Measurements from ENCODE around the gene TNFRSF8.
A peak's percentile ranks its signal among the peaks of the same experiment; 100 is the strongest.

The TNFRSF8 gene

DNA sequence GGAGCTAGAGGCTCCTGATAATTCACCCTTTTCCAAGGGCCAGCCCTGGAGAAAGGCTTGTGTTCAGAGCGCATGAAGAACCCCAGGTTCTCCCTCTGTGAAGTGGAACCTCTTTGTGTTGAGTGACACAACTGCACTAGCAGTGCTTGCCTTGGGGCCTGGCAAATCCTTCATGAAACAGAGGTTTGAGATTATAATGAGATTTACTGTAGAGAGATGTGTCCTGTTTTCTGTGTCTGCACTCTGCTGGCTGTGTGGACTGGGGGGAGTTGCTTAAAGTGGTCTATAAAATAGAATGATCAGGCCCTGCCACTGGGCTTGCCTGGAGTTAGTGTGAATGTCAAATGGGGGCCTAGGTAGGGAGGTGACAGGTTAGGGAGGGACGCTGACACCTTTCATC, 92.2 kb downstream of the TNFRSF8 start:
- DNase-seq (ENCODE audit: low read depth in 3 of 3), result no peak

- DNase-seq (ENCODE audit: low read depth in 3 of 3), result no peak
Observed at GRCh38 chr1:12157366-12158231, 94.5 kb downstream of the TNFRSF8 start.

- no peak for DNase-seq (ENCODE audit: low read depth in 3 of 3)
Observed at GRCh38 chr1:12158357-12159092, 95.4 kb downstream of the TNFRSF8 start.

DNA sequence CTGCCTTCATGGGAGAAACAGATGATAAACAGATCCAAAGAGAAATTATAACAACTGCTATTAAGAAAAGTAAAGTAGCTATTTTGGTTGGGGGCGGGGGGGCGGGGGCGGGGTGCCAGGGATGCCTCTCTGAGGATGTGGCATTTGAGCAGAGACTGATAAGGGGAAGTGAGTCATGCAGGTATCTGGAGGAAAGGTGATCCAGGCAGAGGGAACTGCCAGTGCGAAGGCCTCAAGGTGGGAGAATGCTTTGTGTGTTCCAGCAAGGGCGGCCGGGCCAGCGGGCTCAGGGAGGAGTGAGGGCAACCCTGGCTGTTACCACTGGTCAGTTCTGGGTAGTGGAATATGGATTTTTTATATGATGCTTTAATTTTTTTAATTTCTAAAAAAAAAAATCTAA, 96.7 kb downstream of the TNFRSF8 start:
- no peak for DNase-seq (ENCODE audit: low read depth in 3 of 3)

DNA sequence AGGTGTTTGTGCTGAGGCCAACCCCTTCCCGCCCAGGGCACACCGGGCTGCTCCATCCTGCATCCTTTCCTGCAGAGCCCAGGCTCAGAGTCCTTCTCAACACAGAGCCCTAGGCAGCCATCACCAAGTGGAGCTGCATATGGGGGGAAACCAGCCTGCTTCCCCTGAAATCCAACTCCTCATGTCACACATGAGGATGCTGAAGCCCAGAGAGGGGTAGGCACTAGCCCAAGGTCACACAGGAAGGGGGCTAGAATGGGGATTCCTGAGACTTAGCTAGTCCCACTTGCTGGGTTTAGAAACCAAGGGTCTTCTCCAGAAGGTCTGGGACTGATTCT, 98.2 kb downstream of the TNFRSF8 start:
- no peak for DNase-seq (ENCODE audit: low read depth in 3 of 3)

- DNase-seq (ENCODE audit: low read depth in 3 of 3), result peak; percentile 54 to 78 (median 61)
Observed at GRCh38 chr1:12161662-12162458, 98.8 kb downstream of the TNFRSF8 start.

DNA sequence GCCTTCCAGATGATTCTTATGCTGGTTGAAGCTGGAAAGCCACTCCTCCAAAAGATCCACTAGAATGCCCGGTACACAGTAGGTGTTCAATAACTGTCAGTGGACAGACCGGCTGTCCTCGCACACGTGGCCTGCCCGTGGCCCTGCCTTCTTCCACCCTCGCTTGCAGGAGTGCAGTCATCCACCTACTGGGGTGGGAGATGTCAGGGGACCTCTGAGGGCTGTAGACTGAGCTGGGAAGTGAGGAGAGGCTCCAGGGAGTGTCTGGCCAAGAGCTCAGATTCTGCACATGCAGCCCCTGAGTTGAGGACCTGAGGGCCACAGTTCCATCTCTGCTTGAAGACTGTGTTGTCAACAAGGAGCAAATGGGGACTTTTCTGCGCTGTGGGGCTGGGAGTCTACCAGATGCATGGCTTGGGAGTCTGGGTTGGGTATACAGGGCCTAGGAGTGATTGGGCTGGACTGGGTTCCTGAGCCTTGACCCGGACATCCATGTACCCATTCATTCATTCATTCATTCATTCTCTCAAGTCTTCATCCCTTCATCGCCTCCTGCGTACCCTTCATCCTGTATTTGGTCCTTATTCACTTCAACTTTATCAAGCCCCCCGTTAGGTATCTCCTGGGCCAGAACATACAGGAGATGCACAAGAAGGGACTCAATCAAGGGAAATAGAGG, 99.5 kb downstream of the TNFRSF8 start:
- no peak for DNase-seq (ENCODE audit: low read depth in 3 of 3)

DNA sequence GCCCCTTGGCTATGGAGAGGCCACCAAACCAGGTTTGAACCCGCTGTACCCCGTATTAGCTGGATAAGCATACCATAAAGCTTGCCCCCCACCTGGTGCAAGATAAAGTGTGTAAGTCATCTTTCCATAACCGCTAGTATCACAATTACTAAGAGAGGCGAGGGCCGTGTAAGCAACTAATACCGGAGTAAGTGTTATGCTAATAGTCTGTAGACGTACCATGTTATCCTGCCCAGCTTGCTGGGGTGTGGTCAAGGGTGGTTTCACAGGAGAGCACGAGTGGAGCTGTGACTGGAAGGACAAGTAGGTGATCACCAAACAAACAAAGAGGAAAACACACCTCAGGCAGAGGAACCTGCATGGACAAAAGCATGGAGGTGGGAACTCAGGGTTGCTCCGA, 100.1 kb downstream of the TNFRSF8 start:
- no peak for DNase-seq (ENCODE audit: low read depth in 3 of 3)

GRCh38 chr1:12164210-12164609, 101.1 kb downstream of the TNFRSF8 start:
- no peak for DNase-seq (ENCODE audit: low read depth in 3 of 3)

- no peak for DNase-seq (ENCODE audit: low read depth in 3 of 3)
Observed at GRCh38 chr1:12165342-12165741, 102.2 kb downstream of the TNFRSF8 start.

DNA sequence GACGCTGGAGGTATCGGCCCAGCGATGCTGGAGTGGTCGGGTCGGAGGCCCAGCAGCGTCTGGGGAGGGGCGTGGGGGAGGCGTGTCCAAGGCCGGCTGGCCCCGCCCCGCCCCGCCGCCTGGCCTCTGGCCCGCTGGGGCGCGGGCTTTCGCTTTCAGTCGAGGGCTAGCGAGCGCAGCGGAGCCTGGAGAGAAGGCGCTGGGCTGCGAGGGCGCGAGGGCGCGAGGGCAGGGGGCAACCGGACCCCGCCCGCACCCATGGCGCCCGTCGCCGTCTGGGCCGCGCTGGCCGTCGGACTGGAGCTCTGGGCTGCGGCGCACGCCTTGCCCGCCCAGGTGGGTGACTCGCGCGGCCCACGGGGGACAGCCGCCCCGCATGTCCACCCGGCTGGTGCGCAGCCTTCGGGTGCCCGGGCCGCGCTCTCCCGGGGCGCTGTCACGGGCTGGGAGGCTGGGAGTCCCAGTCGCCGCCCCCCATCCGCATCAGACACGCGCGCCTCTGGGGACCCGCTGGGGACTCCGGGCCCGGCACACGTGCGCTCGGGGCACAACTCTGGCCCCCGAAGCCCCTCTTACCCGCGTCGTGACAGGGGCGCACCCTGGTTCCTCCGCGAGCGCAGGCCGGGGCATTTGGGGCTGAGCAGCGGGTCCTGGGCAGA, 103.9 kb downstream of the TNFRSF8 start, which contains the start of gene TNFRSF1B:
TNFRSF1B (plus strand) TSS at position 158 of the 659 bp plus-strand sequence; CDS start at position 259, 101 bp downstream.
- peak; percentile 48 to 72 (median 51) for DNase-seq (ENCODE audit: low read depth in 3 of 3)

DNA sequence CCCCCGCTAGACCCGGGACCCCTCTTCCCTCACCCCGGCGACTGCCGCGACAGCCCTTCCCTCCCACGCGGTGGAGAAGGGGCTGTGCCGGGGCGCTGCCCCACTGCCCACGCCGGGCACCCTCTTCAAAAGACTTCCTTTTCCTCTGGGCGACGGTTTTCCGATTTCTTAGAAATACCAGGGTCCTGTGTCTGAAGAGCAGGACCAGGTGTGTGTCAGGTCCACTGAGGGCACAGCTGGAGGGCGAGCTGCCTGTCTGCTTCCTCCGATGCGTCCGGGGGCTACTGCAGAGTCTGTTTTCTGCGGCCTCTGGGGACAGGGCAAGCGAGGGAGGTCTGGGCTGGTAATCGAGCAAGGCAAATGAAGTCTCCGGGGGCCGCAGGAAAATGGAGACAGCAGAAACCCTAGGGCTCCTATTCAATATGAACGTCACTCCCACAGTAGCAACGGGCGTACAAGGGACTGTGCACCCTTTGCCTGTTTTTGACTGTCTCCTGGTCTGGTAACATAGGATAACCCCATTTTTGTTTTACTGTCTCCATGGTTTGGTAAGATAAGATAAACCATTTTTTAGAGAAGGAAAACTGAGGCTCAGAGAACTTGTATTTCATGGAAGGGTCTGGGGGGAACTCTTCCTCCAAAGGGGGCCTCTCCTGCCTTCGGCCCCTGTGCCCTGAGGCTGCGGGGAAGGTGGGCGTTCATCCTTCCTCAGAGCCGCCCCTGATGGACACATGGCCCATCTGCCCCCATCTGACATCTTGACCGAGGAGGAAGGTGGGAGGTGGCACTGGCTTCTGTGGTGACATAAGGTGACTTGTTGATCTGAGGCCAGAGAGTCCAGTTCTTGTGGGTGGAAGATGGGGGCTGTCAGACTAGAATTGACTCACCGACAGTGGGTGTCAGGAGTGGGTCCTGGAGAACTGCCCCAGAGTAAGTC, 104.7 kb downstream of the TNFRSF8 start:
- DNase-seq (ENCODE audit: low read depth in 3 of 3), result no peak

GRCh38 chr1:12168451-12169160, 105.5 kb downstream of the TNFRSF8 start:
- no peak for DNase-seq (ENCODE audit: low read depth in 3 of 3)

DNA sequence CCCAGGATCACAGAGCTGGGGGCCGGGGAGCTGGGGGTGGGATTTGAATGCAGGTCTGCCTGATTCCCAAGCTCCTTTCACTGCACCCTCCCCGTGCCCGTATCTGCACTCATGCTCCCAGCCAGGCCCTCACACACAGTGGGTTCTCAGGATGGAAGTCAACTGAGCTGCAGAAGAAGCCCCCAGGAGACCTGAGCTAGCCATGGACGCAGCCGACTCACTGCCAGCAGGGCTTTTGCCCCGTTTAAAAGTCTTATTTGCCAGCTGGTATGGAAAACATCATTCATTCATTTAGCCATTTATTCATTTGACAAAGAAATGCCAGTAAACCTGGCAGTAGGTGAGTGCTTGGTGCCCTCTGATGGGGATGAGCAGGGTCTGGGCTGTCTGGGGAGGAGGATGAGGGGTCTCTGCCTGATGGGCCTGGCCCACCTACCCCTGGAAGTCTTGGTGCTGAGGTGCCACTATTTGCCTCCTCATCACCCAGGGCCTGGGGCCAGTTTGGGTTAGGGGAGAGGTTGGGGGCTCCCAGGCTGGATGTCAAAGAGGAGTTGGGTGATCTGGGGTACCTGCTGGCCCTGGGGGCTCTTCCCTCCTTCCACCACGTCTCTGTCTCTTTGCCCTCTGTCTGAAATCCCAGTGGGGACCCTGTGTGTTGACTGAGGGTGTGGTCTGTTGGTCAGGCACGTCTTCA, 106.5 kb downstream of the TNFRSF8 start:
- DNase-seq (ENCODE audit: low read depth in 3 of 3), result no peak

DNA sequence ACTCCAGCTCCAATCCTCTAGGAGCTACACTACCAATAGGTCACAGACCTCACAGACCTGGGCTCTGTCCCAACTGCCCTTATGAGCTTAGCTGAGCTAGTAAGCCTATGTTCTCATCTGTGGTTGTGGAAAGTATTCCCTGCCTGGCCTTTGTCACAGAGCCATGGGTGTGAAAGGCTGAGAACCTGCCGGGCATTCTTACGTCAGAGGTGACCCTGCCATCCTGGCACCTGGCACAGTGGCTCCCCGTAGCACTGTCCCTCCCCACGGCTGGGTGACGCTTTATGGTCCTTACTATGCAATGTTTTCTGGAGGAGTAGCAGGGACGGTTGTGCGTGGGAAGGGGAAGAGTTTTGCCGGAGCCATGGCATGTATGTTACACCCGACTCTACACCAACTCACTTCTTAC, 107.2 kb downstream of the TNFRSF8 start:
- DNase-seq (ENCODE audit: low read depth in 3 of 3), result no peak

- DNase-seq (ENCODE audit: low read depth in 3 of 3), result no peak
Observed at GRCh38 chr1:12171206-12172041, 108.3 kb downstream of the TNFRSF8 start.

GRCh38 chr1:12172042-12172851, 109.1 kb downstream of the TNFRSF8 start:
- DNase-seq (ENCODE audit: low read depth in 3 of 3), result no peak
